NCI-H2029 treated with DMSO at 0.1 percent for 48 hours (cell line): ENCODE measurements around the gene DHX34.
"Not testable (repeated sequence)": the region's sequence is repeated elsewhere in the genome, so short reads cannot be mapped to it uniquely, and the experiment has no call there.

ENCODE experiments used
- DNase-seq: peaks from one replicate; lab custom pipeline; 2025; lab: John Stamatoyannopoulos, UW

The DHX34 gene

DNA sequence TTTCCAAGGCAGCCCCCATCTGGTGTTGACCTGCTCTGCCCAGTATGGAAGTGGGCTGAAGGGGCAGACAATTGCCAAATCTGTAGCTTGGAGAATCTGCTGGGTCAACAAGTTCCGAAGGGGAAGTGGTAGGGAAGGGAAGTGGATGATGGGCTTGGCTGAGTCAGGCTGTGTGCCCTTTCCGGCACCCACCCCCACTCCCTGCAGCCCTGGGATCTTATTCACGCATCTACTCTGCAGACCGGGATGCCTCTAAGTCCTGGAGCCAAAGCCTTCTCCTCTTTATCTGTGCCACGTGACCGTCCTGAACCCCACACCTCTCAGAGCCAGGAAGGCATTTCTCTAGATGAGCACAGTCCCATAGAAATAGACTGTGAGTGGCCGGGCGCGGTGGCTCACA is 24.6 kb upstream of the DHX34 start:
- no peak for DNase-seq

DNA sequence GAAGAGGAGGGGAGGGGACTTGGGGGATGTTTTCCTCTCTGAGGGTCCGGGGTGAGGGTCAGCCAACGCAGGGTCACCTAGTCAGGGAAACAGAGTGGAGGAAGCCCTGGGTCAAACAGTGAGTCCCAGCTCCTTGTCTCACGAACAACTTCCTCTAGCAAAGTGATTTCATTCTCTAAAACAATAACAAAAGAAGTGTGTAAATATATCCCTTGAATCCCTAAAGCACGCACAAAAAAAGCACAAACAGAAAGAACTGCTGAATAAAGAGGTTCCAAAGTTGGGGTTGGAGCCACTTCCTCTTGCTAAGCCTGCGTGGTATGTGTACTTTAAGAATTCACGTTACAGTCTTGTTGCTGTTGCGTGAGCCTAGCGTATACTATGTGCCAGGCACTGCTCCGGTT is 18.6 kb upstream of the DHX34 start:
- no peak for DNase-seq

DNA sequence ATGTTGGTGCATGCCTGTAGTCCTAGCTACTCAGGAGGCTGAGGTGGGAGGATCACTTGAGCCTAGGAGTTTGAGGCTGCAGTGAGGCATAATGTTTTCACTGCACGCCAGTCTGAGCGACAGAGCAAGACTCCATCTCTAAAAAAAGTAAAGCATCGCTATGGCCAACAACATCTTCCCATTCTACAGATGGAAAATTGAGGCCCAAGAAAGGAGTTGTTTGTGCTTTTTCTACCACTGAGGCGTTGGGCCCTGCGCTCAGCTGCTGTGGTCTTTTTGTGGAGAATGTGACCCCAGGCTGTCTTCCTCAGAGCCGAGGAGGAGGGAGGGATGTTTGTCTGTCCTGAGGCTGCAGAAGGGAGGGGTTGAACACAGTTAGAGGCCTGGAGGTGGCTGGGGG is 17.6 kb upstream of the DHX34 start:
- DNase-seq = no peak

DNA sequence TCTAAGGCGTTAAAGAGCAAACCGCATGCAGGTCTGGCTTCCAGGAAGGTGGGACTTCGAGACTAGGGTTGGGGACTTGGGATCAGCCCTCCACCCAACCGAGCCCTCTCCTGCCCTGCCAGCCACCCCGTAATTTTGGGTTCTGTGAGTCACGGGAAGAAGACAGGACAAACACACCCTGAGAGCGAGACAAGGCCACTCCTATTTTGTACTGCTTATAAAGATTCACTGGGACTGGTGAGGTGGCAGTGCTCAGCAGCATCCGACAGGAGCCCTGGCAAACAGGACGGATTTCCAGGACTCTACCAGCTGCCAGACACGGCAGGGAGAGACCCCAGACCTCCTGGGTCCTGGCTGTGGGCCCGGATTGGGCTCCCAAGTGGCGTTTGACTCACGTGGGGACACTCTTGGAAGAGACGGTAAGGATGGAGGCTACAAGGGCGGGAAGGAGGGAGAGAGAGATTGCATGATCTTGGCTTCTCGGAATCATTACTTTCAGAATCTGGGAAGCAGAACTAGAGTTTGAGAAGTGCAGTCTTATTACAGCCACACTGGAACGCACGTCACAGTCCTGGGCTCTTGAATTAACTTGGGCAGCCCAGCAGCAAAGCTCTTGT is 17.1 kb upstream of the DHX34 start, which contains the start of gene C5AR2:
TSS of gene C5AR2 (plus strand) at position 245 of the 617 bp plus-strand sequence. CDS start 8,625 bp downstream, outside the sequence.
- DNase-seq = no peak

DNA sequence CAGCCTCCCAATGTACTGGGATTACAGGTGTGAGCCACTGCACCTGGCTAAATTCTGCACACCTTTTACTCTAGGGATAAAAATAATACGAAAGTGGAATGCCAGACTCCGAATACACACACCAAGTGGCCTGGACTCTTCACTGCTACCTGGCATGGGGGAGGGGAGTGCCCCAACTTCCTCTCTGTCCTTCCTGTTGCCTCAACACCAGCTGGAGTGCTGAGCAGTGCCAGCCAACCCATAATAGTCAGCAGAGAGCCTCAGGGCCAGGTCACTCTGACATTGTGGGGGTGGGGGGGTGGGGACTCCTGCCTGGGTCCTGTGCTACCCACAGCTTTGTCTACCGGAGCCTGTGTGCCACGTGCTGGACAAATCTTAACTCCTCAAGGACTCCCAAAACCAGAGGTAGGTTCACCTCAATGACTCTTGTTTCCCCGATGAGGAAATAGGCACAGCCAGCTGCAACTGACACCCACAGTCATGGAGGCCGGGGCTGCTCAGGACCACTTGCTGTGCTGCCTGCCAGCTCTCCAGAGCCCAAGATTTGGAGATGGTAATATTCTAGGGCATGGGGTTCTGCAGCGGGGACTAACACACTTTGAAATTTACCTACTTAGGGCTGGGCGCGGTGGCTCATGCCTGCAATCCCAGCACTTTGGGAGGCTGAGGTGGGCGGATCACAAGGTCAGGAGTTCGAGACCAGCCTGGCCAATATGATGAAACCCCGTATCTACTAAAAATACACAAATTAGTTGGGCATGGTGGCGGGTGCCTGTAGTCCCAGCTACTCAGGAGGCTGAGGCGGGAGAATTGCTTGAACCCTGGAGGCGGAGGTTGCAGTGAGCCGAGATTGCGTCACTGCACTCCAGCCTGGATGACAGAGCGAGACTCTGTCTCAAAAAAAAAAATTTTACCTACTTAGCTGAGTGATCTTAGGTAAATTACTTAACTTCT is 12.1 kb upstream of the DHX34 start:
- DNase-seq = peak; percentile 10

DNA sequence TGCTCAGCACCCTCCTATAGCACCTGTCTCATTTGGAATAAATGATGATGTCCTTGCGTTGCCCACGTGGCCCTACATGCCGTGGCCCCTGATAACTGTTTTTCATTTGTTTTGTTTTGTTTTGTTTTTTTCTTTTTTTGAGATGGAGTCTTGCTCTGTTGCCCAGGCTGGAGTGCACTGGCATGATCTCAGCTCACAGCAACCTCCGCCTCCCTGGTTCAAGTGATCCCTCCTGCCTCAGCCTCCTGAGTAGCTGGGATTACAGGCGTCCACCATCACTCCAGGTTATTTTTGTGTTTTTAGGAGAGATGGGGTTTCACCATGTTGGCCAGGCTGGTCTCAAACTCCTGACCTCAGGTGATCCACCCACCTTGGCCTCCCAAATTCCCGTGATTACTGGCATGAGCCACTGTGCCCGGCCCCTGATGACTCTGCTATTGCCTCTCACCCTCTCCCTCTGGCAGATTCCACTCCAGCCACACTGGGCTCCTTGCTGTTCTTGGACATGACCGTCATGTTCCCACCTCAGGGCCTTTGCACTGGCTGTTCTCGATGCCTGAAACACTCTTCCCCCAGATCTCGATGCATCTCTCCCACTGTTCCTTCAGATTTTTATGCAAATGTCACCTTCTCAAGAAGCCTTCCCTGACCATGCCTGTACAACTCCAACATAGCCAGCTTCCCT is 9.8 kb upstream of the DHX34 start:
- no peak for DNase-seq

DNA sequence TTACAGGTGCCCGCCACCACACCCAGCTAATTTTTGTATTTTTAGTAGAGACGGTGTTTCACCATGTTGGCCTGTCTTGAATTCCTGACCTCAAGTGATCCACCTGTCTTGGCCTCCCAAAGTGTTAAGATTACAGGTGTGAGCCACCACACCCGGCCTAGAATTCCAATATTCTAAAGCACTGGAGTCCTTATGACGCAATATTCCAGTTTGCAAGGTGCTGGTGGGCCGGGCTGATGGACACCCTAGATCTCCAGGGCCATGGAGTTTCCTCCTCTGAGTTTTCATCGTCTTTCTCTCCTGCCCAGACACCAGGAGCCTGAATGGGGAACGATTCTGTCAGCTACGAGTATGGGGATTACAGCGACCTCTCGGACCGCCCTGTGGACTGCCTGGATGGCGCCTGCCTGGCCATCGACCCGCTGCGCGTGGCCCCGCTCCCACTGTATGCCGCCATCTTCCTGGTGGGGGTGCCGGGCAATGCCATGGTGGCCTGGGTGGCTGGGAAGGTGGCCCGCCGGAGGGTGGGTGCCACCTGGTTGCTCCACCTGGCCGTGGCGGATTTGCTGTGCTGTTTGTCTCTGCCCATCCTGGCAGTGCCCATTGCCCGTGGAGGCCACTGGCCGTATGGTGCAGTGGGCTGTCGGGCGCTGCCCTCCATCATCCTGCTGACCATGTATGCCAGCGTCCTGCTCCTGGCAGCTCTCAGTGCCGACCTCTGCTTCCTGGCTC is 8.5 kb upstream of the DHX34 start:
- DNase-seq = no peak

DNA sequence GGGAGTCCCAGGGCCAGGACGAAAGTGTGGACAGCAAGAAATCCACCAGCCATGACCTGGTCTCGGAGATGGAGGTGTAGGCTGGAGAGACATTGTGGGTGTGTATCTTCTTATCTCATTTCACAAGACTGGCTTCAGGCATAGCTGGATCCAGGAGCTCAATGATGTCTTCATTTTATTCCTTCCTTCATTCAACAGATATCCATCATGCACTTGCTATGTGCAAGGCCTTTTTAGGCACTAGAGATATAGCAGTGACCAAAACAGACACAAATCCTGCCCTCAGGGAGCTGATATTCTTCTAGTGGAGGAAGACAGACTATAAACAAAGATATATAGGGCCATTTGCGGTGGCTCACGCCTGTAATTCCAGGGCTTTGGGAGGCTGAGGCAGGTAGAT is 7.4 kb upstream of the DHX34 start:
- no peak for DNase-seq

DNA sequence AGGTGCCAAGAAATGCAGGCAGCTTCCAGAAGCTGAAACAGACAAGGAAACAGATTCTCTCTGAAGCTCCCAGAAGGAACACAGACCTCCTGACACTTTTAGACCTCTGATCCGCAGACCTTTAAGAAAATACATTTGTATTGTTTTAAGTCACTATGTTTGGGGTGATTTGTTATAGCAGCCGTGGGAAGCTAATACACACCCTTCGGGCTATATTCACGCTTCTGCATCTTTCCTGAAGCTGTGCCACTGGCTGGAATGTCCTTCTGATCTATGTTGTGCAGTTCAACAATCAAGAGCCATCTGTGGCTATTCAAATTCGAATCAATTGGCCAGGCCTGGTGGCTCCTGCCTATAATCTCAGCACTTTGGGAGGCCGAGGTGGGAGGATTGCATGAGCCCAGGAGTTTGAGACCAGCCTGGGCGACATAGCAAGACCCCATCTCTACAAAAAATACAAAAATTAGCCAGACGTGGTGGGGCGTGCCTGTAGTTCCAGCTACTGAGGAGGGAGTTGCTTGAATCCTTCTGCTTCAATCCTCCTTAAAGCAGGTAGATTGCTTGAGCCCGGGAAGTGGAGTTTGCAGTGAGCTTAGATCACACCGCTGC is 5.8 kb upstream of the DHX34 start:
- DNase-seq = no peak

DNA sequence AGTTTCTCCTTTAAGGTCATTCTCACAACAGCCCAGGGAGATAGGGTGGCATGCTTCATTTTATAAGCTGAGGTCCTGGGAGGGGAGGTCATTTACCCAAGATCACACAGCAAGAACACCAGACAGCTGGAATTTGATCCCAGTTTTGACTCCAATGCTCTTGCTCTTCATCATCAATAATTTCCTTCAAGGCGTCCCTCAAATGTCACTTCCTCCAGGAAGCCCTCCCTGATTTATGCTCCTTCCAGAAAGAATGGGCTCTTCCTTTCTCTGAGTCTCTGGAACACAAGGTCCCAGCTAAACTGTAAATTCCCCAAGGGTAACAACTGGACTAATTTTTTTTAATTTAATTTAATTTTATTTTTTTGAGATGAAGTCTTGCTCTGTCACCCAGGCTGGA is 4.7 kb upstream of the DHX34 start:
- no peak for DNase-seq

DNA sequence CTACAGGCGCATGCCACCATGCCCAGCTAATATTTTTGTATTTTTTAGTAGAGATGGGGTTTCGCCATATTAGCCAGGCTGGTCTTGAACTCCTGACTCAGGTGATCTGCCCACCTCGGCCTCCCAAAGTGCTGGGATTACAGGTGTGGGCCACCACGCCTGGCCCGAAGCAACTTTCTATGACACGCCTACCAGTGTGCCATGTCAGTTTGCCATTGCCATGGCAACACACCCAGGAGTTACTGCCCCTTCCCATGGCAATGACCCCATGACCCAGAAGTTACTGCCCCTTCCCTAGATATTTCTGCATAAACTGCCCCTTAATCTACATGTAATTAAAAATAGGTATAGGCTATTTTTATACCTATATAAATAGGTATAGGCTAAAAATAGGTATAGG is 3.1 kb upstream of the DHX34 start:
- not testable (repeated sequence) for DNase-seq

DNA sequence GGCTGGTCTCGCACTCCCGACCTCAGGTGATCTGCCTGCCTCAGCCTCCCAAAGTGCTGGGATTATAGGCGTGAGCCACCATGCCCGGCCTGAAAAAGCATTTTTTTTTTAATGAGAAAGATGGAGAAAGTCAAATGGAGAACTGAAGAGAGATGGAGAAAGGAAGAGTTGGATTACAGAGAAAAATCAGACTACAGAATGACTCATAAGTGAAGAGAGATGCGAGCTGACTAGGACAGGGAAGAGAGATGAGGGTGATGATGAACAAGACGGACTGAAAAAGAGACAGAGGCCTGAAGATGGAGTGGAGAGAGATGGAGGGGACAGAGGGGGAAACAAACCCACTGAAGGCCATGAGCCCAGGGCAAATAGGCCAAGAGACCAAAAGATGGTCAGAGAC is 1.5 kb downstream of the DHX34 start:
- no peak for DNase-seq

DNA sequence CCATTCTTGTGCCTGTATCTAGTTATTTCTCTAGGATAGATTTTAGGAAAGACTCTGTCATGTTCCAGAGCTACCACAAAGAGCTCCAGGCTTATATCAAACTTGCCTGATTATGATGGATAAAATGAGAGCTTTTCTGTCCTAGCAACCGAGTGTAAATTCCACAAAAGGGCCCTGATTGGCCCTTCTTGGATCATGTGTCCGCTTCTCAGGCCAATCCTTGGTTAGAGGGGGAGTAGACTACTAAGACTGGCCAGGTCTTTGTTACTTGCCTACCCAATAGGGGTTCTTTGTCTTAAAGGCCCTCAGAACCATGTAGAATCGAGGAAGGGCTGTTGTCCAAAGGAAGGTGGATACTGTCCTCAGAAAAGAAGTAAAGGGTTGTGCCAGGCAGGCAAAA is 2.4 kb downstream of the DHX34 start:
- no peak for DNase-seq

DNA sequence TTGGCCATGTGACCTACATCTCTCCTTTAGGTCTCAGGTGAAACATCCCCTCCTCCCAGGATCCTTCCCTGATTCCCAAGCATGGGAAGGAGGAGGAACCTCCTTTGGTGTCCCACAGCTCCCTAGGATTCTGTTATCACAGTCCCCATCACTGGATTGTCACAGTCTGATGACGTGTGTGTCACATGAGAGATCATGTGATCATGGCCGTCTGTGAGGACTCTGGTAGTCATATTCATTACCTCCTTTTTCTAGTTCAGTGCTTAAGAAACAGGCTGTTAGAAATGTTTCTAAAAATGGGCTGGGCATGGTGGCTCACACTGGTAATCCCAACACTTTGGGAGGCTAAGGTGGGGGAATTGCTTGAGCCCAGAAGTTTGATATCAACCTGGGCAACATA is 3.0 kb downstream of the DHX34 start:
- DNase-seq = no peak

DNA sequence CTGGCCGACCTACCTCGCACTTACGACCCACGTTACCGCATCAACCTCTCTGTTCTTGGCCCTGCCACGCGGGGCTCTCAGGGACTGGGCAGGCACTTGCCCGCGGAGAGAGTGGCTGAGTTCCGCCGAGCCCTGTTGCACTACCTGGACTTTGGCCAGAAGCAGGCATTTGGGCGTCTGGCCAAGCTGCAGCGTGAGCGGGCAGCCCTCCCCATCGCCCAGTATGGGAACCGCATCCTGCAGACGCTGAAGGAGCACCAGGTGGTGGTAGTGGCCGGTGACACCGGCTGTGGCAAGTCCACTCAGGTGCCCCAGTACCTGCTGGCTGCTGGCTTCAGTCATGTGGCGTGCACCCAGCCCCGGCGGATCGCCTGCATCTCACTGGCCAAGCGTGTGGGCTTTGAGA is 4.2 kb downstream of the DHX34 start:
- peak; percentile 47 for DNase-seq

DNA sequence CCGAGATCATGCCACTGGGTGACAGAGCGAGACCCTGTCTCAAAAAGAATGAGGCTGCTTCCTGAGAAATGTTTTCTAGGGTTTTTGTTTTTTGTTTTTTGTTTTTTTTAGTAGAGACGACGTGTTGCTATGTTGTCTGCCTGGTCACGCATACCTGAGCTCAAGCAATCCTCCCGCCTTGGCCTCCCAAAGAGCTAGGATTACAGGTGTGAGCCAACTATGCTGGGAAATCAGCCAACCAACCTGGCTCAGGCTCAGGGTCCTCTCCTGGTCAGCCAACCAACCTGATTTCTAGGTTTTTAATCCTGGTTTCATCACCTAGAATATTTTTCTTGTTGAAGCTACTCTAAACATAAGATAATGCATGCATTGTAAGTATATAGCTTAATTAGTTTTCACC is 7.8 kb downstream of the DHX34 start:
- DNase-seq = peak; percentile 47

DNA sequence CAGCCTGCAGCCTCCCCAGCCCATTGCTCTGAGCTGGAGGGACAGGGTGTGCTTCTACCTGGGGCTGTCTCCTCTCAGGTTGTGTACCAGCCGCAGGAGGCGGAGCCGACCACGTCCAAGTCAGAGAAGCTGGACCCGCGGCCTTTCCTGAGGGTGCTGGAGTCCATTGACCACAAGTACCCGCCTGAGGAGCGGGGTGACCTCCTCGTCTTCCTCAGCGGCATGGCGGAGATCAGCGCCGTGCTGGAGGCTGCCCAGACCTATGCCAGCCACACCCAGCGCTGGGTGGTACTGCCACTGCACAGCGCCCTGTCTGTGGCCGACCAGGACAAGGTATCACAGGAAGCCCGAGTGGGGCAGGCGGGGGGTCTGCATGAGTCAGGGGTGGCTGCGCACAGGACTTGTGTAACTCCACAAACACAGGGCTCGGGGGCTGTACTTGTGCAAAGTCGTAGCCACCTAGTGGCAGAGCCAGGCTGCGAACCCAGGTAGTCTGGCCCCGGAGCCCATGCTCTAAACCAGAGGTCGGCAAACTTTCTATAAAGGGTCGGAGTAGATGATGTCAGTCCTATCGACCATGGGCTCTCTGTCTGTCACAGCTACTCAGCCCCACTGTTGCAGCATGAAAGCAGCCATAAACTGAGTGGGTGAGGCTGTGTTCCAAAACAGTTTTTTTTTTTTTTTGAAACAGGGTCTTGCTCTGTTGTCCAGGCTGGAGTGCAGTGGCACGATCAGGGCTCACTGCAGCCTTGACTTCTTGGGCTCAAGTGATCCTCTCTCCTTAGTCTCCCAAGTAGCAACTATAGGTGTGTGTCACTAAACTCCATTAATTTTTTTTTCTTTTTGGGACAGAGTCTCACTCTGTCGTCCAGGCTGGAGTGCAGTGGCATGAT is 8.9 kb downstream of the DHX34 start:
- no peak for DNase-seq

DNA sequence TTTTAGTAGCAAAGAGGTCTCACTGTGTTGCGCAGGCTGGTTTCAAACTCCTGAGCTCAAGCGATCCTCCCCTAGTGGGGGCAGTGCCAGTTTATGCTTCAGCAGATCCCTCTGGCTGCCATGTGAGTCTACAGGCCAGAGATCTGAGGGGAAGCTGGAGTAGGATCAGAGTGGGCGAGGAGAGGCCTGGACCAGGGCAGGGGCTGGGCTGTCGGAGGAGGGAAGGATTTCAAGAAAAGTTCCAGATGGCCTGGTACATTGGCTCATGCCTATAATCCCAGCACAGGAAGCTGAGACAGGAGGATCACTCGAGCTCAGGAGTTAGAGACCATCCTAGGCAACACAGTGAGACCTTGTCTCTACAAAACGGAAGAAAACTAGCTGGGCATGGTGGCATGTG is 9.8 kb downstream of the DHX34 start:
- DNase-seq = no peak

DNA sequence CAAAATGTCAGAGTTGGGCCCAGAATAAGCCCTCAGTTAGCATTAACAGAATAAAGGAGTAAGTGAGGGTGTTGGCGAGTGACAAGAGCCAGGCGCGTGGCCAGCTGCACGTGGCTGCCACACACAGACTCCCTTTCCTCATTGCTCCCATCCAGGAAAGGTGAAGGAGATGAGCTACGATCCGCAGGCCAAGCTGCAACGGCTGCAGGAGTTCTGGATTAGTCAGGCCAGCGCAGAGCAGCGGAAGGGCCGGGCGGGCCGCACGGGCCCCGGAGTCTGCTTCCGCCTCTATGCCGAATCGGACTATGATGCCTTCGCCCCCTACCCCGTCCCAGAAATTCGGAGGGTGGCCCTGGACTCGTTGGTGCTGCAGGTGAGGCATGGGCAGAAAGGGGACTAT is 13.2 kb downstream of the DHX34 start:
- no peak for DNase-seq

DNA sequence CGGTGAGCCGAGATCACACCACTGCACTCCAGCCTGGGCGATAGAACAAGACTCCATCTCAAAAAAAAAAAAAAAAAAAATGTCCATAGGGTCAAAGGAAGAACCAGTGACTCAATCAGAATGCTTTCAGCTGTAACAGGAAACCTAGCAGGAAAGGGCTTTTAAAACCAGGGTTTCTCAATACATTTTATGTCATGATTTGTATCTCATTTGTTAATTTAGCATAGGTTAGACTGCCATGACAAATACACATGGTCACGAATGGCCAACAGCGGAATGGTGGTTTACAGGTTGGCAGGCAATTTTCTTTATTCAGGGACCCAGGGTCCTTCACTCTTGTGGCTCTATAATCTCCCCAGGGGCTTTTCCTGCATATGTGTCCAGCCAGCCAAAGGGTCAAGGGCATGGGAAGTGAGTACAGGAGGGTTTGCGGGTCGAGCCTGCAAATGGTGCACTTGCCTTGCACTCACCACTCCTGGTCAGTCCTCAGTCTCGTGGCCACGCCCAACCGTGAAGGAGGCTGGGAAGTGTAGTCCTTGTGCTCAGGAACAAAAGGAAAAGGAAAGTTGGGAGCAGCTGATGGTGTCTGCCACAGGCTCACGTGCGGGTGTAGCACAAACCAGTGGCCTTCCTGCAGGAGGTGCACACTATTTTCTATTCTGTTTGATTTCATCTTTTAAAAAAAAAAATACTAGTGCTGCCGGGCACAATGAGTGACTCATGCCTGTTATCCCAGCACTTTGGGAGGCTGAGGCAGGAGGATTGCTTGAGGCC is 14.8 kb downstream of the DHX34 start:
- no peak for DNase-seq
